GM18951 (cell line): Measurements from ENCODE around the gene NTN1.
"Not testable (repeated sequence)": the region's sequence is repeated elsewhere in the genome, so short reads cannot be mapped to it uniquely, and the experiment has no call there.

ENCODE experiments used
- POLR2A ChIP-seq: IDR thresholded peaks from 4 replicates; pipeline ENCODE4 v1.6.1; 2011; ENCODE audit warnings: mild to moderate bottlenecking; ENCODE audit not compliant: insufficient read length, insufficient read depth; ENCODE audit errors: extremely low read depth
- in situ Hi-C: fragments of 300-500 bp; cut with MboI; formaldehyde crosslinking; loops from one replicate; pipeline ENCODE4 v1.12.0; 2022; ENCODE audit warnings: low sequenced_read_pairs, mixed read lengths, inconsistent platforms; ENCODE audit not compliant: unreplicated experiment

The NTN1 gene

GRCh38 chr17:9139695-9140094 lies 118.4 kb downstream of the NTN1 start:
- in situ Hi-C loops: no loop called here
- TF ChIP-seq POLR2A: no peak

GRCh38 chr17:9140550-9141424 lies 119.5 kb downstream of the NTN1 start:
- in situ Hi-C loops: no loop called here
- no peak for TF ChIP-seq POLR2A

DNA sequence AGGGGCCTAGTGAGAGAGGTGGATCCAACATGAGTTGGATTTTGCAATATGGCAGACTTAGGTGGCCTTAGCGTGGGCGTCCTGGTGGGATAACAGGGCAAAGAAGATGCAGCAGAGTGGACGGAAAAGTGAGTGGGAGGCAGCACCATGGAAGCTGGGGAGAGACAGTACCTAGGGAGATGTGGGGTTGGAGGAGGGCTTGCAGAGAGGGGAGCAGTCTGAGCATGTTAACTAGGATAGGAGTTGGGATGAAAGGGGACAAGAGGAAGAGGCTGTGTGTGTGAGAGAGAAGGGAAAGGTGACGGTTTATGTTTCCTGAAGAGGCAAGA lies 120.1 kb downstream of the NTN1 start:
- no peak for TF ChIP-seq POLR2A
- in situ Hi-C loops: no loop called here

DNA sequence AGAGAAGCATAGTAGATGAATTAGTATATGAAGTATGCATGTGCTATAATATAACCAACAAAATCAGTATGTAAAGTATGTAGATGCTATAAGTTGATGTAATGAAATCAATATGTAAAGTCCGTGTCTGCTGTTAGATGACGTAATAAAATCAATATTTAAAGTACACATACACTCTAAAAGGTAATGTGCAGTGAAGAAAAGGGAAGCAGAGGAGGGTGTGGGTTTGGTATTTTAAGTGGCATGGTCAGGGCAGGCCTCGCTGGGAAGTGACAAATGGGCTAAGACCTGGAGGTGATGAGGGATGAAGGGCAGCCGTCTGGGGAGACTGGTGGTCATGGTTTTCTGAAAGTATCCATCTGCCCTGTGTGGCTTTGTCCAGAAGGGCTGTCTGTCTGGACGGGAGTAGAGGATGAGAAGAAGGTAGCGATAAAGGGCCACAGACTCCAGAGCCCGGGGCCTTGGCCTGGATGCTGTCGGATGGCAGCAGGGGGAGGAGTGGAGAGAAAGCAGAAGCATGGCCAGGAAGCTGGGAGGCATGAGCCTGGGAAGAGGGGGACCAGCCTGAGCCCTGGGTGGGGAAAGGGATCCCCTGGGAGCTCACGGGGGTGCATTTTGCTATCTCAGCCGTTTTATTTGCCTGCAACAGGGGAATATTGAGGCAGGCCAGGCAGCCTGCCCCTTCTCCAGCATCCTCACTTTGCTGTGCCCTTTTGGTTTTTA lies 121.6 kb downstream of the NTN1 start:
- TF ChIP-seq POLR2A: no peak
- in situ Hi-C loops: no loop called here

DNA sequence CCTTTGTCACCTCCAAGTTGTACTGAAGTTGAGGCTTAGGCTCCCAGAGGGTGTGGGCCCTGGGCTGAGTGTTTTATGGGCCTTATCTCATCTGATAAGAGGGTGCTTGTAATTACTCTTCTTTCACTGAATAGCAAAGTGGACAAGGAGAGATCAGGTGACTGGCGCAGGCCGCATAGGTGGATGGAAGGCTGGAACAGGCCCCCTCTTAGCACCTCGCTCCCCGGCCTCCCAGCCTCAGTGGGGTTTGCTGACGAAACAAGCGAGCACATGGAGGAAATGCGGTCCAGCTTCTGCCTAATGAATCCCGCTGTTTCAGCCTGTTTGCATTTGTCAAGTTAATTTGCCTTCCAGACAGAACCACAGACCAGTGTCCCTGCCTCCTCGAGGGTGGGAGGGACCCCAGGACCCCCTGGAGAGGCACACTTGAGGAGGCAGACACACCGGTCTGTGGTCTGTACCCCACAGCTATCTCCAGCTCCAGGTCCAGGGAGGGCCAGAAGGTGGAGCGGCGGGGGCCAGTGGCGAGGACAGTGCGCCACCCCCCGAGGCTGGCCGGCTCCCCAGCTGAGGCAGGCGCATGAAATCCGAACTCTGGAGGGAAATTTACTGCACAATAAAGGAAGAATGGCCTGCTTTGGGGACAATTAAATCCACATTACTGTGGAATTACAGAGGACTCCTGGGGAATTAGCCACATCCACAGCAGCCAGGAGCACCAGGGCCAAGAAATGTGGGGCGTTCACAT lies 123.4 kb downstream of the NTN1 start:
- no peak for TF ChIP-seq POLR2A
- in situ Hi-C loops: no loop called here

GRCh38 chr17:9146064-9146463 lies 124.8 kb downstream of the NTN1 start:
- in situ Hi-C loops: no loop called here
- TF ChIP-seq POLR2A: no peak

DNA sequence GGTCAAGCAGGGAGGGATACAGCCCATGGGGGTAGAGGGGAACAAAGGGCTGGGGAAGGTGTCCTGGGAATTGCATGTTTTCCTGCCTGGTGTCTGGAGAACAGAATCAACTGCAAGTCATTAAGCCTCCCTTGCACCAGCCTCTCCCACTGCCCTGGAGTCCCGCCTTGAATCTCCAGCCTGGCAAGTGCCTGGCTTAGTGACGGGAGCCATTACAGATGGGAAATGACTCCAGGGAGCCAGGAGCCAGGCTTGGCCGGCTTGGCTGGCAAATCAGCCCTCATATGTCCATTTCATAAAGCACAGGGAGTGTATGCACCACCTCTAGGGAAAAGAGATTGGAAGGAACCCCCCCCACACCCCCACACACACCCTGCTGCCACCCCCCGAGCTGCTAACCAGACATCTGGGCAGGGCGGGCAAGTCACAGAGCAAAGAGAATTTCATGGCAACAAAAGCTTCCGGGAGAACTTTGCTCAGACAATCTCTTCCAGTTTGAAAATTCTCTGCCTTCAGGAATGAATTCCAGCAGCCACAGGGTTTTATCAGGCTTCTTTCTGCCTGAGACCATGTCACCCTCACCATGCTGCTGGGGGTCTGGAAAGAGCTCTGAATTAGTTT lies 127.7 kb downstream of the NTN1 start:
- in situ Hi-C loops: no loop called here
- TF ChIP-seq POLR2A: no peak

GRCh38 chr17:9150446-9151090 lies 129.3 kb downstream of the NTN1 start:
- in situ Hi-C loops: no loop called here
- TF ChIP-seq POLR2A: no peak

DNA sequence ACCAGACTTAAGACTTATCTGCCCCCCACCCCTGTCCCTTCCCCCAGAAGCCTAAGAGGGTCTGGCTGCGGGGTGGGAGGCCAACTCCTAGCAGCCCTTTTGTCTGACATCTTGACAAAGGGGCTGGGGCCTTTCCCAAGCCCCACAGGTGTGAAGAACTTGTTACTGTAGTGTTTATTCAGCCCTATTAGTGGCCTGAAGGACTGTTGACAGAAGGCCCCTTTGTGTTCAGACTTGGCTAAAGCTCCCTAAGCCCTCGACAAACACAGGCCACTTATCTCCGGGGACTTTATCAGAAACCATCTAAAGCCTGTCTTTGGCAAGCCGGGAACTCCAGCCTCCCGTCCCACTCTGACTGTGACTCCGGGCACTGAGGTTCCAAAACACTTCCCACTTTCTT lies 129.8 kb downstream of the NTN1 start:
- in situ Hi-C loops: no loop called here
- no peak for TF ChIP-seq POLR2A

DNA sequence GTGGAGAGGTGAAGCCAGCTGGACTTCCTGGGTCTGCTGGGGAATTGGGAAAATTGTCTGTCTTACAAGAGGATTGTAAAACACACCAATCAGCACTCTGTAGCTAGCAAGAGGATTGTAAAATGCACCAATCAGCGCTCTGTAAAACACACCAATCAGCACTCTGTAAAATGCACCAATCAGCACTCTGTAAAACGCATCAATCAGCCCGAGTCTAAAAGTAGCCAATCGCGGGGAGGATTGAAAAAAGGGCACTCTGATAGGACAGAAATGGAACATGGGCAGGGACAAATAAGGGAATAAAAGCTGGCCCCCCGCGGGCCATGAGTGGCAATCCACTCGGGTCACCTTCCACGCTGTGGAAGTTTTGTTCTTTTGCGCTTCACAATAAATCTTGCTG lies 130.4 kb downstream of the NTN1 start:
- in situ Hi-C loops: not testable (repeated sequence)

DNA sequence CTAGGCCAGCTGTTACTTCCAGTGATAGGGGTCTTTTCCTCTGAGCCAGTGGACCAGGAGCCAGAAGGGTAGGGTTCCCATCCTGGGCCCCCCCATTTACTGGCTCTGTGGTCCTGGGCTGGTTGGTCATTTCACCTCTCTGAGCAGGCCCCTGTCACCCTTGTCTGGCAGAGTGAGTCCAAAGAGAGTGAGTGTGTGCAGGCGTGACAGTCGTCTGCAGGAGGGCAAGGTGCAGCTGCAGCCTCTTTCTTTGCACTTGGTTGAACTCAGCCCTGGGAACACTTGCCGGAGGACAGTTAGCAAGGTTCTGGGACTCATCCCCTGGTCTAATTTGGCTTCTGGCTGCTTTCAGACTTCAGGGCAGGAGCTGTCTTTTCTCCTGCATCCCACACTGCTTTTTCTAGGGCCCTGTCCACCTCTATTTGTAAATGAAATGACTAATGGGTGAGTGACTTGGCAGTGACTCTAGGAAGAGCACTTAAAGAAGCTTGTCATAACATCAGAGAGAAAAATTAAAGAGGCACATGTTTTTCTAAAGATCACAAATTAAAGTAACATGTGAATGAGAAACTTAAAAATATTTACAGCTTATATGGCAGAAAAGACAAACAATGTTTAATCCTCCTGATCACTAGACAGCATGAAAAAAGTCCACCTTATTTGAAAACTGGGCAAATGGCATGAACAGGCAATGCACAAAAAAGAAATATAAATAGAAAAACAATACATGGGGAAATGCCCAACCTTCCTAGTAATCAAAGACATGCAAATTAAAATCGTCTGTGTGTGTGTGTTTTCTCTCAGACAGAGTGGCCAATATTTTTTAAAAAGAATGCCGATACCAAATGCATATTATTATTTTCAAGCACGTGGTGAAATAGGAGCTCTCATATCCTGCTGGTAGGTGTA lies 137.5 kb downstream of the NTN1 start:
- in situ Hi-C loops: no loop called here
- TF ChIP-seq POLR2A: no peak

- in situ Hi-C loops: no loop called here
These were observed 141.1 kb downstream of the NTN1 start for GRCh38 chr17:9162275-9162985.

More at GRCh38 chr17:9162275-9162985, 141.1 kb downstream of the NTN1 start:
- TF ChIP-seq POLR2A: no peak
